Ectodermal cell (in vitro differentiated cells): Measurements from ENCODE around the gene UBL3.
A peak's percentile ranks its signal among the peaks of the same experiment; 100 is the strongest.

Experiments used
- H3K27ac ChIP-seq: 2 replicates; pipeline ENCODE4 v1.7.0; 2013; ENCODE audit warnings: mild to moderate bottlenecking, low read depth, low read length; ENCODE audit not compliant: insufficient read depth, poor library complexity, severe bottlenecking
- H3K27me3 ChIP-seq: 2 replicates; pipeline ENCODE4 v1.7.0; 2013; ENCODE audit warnings: mild to moderate bottlenecking, low read length; ENCODE audit not compliant: insufficient read depth, control insufficient read depth, poor library complexity, severe bottlenecking
- H3K36me3 ChIP-seq: one replicate; pipeline ENCODE4 v1.7.0; 2013; ENCODE audit warnings: low read length; ENCODE audit not compliant: control insufficient read depth, insufficient read depth
- H3K4me1 ChIP-seq: one replicate; pipeline ENCODE4 v1.7.0; 2013; ENCODE audit warnings: low read length; ENCODE audit not compliant: control insufficient read depth, insufficient read depth
- H3K4me3 ChIP-seq: 2 replicates; pipeline ENCODE4 v1.7.0; 2013; ENCODE audit warnings: low read depth, low read length, control low read depth; ENCODE audit not compliant: insufficient read depth
- H3K9me3 ChIP-seq: 2 replicates; pipeline ENCODE4 v1.7.0; 2013; ENCODE audit warnings: mild to moderate bottlenecking, low read length, moderate library complexity; ENCODE audit not compliant: control insufficient read depth
- WGBS, 2 experiments: methylation state at CpG; one replicate each; pipeline ENCODE4 v1.1.7; 2013; ENCODE audit warnings: missing lambda C conversion rate in 2 of 2; 5-methylcytosine and 5-hydroxymethylcytosine counted together

UBL3 gene

DNA sequence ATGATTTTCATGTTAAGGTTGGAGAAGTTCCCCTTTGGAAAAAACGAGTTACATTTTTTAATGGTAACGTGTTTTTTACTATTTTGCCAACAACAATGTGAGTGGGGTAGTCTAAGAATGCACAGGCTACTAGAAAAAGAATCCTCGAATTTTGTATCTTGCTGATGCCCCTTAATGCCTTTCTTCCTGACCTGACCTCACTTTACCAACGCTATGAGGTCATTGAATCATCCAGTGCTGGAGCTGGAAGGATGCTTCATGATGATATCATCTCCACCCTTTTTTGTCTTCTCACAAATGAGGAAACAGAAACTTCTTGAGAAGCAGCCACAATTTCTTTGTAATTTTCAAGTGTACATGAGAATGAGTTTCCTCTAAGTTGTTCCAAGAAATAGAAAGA, 8.2 kb upstream of the UBL3 start:
- 85 to 90% methylated on average over 4 of the region's 4 CpGs for WGBS, 2 experiments
- no peaks in the 10 kb centered on the region for H3K36me3 ChIP-seq
- H3K4me1 ChIP-seq = no peaks in the 10 kb centered on the region
- no peaks in the 10 kb centered on the region for H3K27me3 ChIP-seq
- H3K27ac ChIP-seq = no peak overlapping the region
- H3K9me3 ChIP-seq = no peaks in the 10 kb centered on the region
- no peak overlapping the region for H3K4me3 ChIP-seq

DNA sequence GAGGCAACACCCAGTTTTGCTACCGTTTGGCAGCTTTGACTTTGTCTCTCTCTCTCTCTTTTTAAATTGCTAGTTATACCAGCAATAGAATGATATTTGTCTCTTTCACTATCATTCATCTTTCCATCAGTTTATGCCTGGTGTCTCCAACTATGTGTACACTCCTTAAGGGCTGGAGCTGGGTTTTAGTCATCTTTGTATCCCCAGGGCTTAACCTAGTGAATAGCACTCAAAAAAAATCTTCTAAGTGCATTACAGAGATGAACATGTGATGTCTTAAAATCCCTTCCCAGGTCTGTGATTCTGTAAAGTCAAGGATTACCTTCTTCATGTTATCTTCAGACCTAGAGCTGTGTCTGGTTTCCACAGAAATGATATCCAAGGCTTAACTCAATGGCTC, 7.8 kb upstream of the UBL3 start:
- Histone ChIP-seq H3K36me3 (no peaks in the 10 kb centered on the region), H3K9me3 (no peaks in the 10 kb centered on the region), H3K27me3 (no peaks in the 10 kb centered on the region), H3K27ac (no peak overlapping the region), H3K4me3 (no peak overlapping the region), H3K4me1 (no peaks in the 10 kb centered on the region)
- 81 to 100% methylated on average over 1 of the region's 1 CpG for WGBS, 2 experiments

DNA sequence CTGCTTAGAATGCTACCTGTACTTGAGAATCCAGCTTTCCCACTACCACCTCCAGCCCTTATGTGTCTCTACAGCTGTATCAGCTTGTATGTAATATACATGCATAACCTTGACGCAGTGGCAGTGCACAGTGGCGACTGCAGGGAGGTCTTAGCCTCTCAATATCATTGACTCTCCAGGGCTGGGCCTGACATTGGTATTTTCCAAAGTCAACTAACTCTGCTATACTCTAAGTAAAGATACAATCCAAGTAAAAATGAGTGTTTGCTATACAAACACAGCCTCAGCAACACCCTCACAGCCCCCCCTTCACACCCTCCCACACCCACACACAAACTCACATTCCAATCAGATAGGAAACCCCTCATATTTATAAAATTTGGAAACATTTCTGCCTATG, 6.7 kb upstream of the UBL3 start:
- H3K36me3 ChIP-seq = no peaks in the 10 kb centered on the region
- no peak overlapping the region for H3K4me3 ChIP-seq
- no peaks in the 10 kb centered on the region for H3K4me1 ChIP-seq
- H3K27me3 ChIP-seq = no peaks in the 10 kb centered on the region
- 95 to 97% methylated on average over 2 of the region's 2 CpGs for whole genome bisulfite sequencing, 2 experiments
- no peaks in the 10 kb centered on the region for H3K9me3 ChIP-seq
- no peak overlapping the region for H3K27ac ChIP-seq

DNA sequence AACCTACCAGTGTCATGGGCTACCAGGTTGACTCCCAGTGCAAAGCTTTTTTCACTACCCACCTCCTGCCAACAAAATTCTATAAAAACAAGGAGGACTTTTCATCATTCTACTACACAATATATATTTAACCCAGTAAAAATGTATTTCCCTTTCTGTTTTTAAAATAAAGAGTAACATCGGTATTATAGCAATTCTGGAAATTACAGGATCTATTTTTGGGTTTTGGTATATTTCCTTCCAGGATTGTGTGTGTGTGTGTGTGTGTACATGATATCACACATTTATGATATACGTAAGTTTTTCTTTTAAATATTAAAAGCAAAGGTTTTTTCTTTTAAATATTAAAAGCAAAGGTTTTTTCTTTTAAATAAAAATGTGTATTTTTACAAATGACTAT, 6.0 kb upstream of the UBL3 start:
- no CpG with 5 or more reads among the region's 2 CpGs for WGBS, 2 experiments
- no peaks in the 10 kb centered on the region for H3K27me3 ChIP-seq
- no peak overlapping the region for H3K27ac ChIP-seq
- no peak overlapping the region for H3K4me3 ChIP-seq
- H3K9me3 ChIP-seq = no peaks in the 10 kb centered on the region
- H3K4me1 ChIP-seq = no peaks in the 10 kb centered on the region
- no peaks in the 10 kb centered on the region for H3K36me3 ChIP-seq

DNA sequence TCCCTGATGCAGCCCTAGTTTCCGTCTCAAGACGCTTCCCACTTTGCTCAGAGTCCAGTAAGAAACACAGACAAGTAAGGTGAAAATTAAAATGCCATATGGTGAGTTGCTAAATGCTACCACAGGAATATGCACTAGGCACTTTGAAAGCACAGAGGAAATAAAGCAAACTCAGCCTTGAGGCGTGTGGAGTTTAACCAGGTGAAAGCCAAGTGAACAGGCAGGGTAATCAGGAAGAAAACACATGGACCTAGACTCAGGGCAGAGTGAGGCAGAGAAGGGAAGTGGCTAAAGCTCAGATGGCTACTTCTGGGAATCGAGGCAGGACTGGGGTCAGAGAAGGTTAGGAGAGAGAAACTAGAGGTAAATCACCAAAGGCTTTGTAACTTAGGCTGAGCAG, 5.4 kb upstream of the UBL3 start:
- Histone ChIP-seq H3K36me3 (no peaks in the 10 kb centered on the region), H3K4me1 (no peaks in the 10 kb centered on the region), H3K9me3 (no peaks in the 10 kb centered on the region), H3K27me3 (no peaks in the 10 kb centered on the region), H3K27ac (no peak overlapping the region), H3K4me3 (no peak overlapping the region)
- WGBS, 2 experiments = 90 to 97% methylated on average over 4 of the region's 4 CpGs

DNA sequence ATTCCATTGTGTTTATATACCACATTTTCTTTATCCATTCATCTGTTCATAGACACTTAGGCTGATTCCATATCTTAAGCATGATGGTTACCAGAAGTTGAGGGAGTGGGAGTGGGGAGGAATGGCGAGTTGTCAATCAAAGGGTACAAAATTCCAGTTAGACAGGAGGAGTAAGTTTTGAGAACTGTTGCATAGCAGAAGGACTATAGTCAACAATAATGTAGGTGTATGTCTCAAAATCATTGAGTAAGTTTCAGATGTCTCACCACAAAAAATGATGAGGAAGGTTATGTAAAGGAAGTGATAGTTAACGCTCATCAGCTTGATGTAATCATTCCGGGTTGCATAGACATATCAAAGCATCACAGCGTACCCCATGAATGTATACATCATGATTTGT, 4.6 kb upstream of the UBL3 start:
- Histone ChIP-seq H3K27me3 (no peaks in the 10 kb centered on the region), H3K4me1 (no peaks in the 10 kb centered on the region), H3K4me3 (no peak overlapping the region), H3K27ac (no peak overlapping the region), H3K9me3 (no peaks in the 10 kb centered on the region), H3K36me3 (no peaks in the 10 kb centered on the region)
- 87 to 99% methylated on average over 4 of the region's 4 CpGs for WGBS, 2 experiments

DNA sequence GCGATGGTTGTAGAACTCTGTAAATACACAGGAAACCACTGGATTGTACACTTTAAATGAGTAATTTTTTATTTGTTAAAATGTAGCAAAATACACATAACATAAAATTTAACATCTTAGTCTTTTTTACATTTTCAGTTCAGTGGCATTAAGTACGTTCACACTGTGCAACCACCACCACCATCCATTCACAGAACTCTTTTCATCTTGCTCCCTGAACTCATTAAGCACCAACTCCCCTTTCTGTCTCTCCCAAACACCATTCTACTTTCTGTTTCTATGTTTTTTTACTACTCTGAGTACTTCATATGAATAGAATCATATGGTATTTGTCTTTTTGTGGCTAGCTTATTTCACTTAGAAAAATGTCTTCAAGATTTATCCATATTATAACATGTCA, 2.7 kb upstream of the UBL3 start:
- Histone ChIP-seq H3K27me3 (no peaks in the 10 kb centered on the region), H3K9me3 (no peaks in the 10 kb centered on the region), H3K4me1 (no peaks in the 10 kb centered on the region), H3K36me3 (no peaks in the 10 kb centered on the region), H3K27ac (no peak overlapping the region), H3K4me3 (no peak overlapping the region)
- WGBS, 2 experiments = 95 to 96% methylated on average over 1 to 2 of the region's 2 CpGs

DNA sequence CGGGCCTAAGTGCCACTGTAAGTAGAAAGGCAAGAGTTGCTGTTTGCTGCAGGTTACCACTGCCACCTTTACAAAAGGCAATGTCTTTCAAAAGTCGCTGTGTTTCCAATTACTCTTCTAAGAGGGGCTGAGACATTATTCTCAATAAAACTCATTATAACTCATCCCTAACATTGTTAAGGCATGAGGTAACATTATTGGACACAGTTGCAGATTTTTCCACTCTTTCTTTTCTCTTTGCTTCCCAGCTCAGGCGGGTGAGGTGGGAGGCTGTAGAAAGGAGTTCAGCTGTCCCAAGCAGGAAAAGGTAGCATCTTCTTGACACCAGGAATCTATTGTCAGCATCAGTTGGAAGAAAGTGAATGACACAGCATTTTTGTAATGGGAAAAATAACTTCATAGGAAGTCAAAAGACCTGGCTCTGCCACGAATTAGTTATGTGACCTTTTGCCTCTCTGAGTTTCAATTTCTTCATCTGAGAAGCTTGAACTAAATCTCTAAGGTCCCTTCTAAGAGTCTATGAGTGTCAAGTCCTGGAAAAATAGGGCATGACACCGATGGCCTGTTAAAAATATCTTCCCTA, 2.1 kb upstream of the UBL3 start:
- H3K4me3 ChIP-seq = no peak overlapping the region
- WGBS, 2 experiments = 77% methylated on average over 5 of the region's 5 CpGs
- no peaks in the 10 kb centered on the region for H3K36me3 ChIP-seq
- no peaks in the 10 kb centered on the region for H3K27me3 ChIP-seq
- H3K27ac ChIP-seq = no peak overlapping the region
- no peaks in the 10 kb centered on the region for H3K9me3 ChIP-seq
- H3K4me1 ChIP-seq = no peaks in the 10 kb centered on the region

DNA sequence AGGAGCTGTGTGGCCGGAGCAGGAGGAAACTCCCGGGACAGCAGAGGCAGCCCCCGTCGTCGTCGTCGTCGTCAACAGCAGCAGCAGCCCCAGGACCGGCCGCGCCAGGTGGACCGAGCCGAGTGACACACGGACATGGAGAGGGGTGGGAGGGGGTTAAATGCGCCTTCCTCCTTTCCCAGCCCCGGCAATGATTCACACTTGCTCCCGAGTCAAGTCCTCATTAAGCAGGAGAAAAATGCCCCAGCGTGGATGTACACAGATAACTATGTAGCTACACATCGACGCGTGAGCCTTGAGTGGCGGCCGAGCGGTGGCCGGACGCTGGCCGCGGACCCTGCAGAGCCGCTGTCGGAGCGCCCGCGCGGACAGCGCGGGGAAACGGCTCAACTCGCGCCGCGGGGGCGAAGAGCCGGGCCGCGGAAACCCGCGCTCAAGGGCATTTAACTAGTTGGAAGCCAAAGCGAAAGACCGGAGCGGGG, 645 bp downstream of the UBL3 start:
- H3K9me3 ChIP-seq = no peaks in the 10 kb centered on the region
- H3K27ac ChIP-seq = peak overlapping the region; percentile 84
- no peaks in the 10 kb centered on the region for H3K36me3 ChIP-seq
- 0 to 1% methylated on average over 50 of the region's 50 CpGs for WGBS, 2 experiments
- no peaks in the 10 kb centered on the region for H3K27me3 ChIP-seq
- H3K4me1 ChIP-seq = no peaks in the 10 kb centered on the region
- H3K4me3 ChIP-seq = peak overlapping the region; percentile 66

DNA sequence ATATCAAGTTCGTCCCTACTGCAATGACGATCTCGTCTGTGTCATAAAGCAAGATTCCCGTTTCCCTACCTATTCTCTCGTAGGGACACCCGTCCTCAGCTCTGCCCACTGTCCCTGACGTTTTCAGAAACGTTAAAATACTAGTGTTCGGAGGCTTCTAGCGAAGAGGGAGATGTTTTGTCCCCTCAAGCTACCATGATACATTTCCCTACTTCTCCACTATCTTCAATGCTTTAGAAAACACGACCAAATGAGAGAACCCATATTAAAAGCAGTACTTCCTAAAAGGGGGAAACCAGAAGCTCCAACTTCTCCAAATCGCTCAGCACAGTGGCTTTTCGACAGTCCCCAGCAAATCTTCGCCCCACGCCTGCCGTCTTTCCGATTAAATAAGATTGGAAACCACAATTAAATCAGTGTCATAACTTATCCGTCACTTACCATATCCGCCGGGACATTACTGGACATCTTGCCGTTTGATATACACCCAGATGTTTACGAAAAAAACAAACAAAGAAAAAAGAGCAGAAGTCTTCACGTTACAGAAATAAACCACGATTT, 1.3 kb downstream of the UBL3 start:
- Histone ChIP-seq H3K27me3 (no peaks in the 10 kb centered on the region), H3K4me3 (peak overlapping the region; percentile 66), H3K36me3 (no peaks in the 10 kb centered on the region), H3K9me3 (no peaks in the 10 kb centered on the region), H3K4me1 (no peaks in the 10 kb centered on the region), H3K27ac (no peak overlapping the region)
- WGBS, 2 experiments = 1% methylated on average over 24 of the region's 24 CpGs
